HepG2 (cell line): ENCODE measurements around the gene MIR17HG. TPM values are rescaled to one million over a fixed set of nuclear protein-coding genes. Genes with fewer than 3 reads are reported as not detected.

Source experiments
- ESRRA ChIP-seq: sonication (generic); formaldehyde crosslinking; IDR thresholded peaks from 2 replicates; pipeline ENCODE4 v1.5.1; 2020; ENCODE audit warnings: mild to moderate bottlenecking, low read depth, missing genetic modification reagents
- NFIB ChIP-seq: sonication (generic); formaldehyde crosslinking; IDR thresholded peaks from 2 replicates; pipeline ENCODE4 v1.9.0; 2021; ENCODE audit warnings: missing genetic modification reagents, mild to moderate bottlenecking, borderline replicate concordance
- PPARG ChIP-seq: conservative IDR thresholded peaks from 2 replicates; pipeline ENCODE4 v1.6.1; 2016; ENCODE audit warnings: missing biosample characterization, missing genetic modification reagents
- RXRB ChIP-seq: IDR thresholded peaks from 2 replicates; pipeline ENCODE4 v1.6.1; 2016; ENCODE audit warnings: borderline replicate concordance, missing genetic modification reagents, missing compliant biosample characterization
- ZNF17 ChIP-seq: sonication (generic); formaldehyde crosslinking; IDR thresholded peaks from 2 replicates; pipeline ENCODE4 v1.5.0; 2020; ENCODE audit warnings: mild to moderate bottlenecking, missing genetic modification reagents
- ZNF598 ChIP-seq: sonication (generic); formaldehyde crosslinking; IDR thresholded peaks from 2 replicates; pipeline ENCODE4 v1.5.1; 2020; ENCODE audit warnings: mild to moderate bottlenecking, missing genetic modification reagents, borderline replicate concordance
- ZNF652 ChIP-seq: IDR thresholded peaks from 2 replicates; pipeline ENCODE4 v1.6.1; 2016; ENCODE audit warnings: low read depth, borderline replicate concordance
- ZNF703 ChIP-seq: sonication (generic); formaldehyde crosslinking; IDR thresholded peaks from 2 replicates; pipeline ENCODE4 v1.5.1; 2020; ENCODE audit warnings: missing genetic modification reagents, mild to moderate bottlenecking, moderate library complexity, borderline replicate concordance
- polyA plus RNA-seq, 8 experiments: library from polyadenylated mRNA; depleted of rRNA in 3 of 8; stranded (reverse) in 7 of 8; unstranded in 1 of 8; fragments of >200 nt; fragmentation: Illumina TruSeq in 4 of 8; extraction: Trizol in 4 of 8; gene quantifications; 2 replicates each; pipeline versions ENCODE4 v1.2.1 to v1.2.3, GENCODE V29; 2011 to 2016; ENCODE audit warnings: low read depth in 4 of 8, missing spikeins in 1 of 8, mixed read lengths in 1 of 8; ENCODE audit not compliant: insufficient read depth in 1 of 8
- total RNA-seq, 5 experiments: library from RNA; depleted of rRNA; stranded (reverse); fragments of >200 nt; fragmentation: Illumina TruSeq; extraction: Trizol; gene quantifications; 2 replicates each; pipeline ENCODE4 v1.2.3, GENCODE V29; 2016; ENCODE audit warnings: low read depth in 1 of 5
- TF ChIP-seq, protein P1 (sequence below): sonication (generic); formaldehyde crosslinking; IDR thresholded peaks from 2 replicates; pipeline ENCODE4 v1.4.0; 2020; ENCODE audit warnings: missing genetic modification reagents
- TF ChIP-seq, protein P2 (sequence below): sonication (generic); formaldehyde crosslinking; IDR thresholded peaks from 2 replicates; pipeline ENCODE4 v1.8.0; 2022; ENCODE audit warnings: mild to moderate bottlenecking, missing genetic modification reagents, moderate library complexity
- TF ChIP-seq, protein P3 (sequence below): sonication (generic); formaldehyde crosslinking; IDR thresholded peaks from 2 replicates; pipeline ENCODE4 v1.4.0; 2020; ENCODE audit warnings: mild to moderate bottlenecking, low read depth, missing genetic modification reagents
- TF ChIP-seq, protein P4 (sequence below): sonication (generic); formaldehyde crosslinking; IDR thresholded peaks from one replicate; pipeline ENCODE4 v1.5.1; 2020; ENCODE audit warnings: mild to moderate bottlenecking, missing genetic modification reagents; ENCODE audit errors: not compliant biosample characterization
- TF ChIP-seq, protein P5 (sequence below): sonication (generic); formaldehyde crosslinking; IDR thresholded peaks from 2 replicates; pipeline ENCODE4 v1.4.0; 2020; ENCODE audit warnings: missing genetic modification reagents

MIR17HG gene
- total and polyA plus RNA-seq, 2 of the 13 experiments (the other 11 are each of a cell fraction or from before 2014, with no cell fraction given) = 2.5 to 12.3 TPM

DNA sequence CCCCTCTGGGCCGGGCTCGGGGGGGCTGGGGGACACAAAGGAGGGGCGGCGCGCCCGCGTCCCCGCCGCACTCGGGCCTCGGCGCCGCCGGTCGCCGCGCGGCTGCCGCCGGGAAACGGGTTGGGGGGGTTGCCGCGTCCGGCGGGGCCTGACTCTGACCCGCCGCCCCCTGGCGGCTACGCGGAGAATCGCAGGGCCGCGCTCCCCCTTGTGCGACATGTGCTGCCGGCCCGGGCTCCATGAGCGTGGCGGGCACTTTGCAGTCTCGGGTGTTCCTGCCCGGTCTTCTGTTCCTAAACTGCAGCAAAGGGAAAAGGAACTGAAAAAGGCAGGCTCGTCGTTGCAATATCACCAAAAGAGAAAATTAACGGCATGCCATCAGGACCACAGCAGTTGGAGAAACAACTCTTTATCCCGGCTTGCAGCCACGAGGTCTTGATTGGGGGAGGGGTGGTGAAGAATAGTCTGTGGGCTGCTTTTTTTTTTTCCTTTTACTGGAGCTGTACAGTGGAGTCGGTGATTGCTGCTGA lies 1.5 kb downstream of the MIR17HG start (continued):
- TF ChIP-seq, protein P1, sequence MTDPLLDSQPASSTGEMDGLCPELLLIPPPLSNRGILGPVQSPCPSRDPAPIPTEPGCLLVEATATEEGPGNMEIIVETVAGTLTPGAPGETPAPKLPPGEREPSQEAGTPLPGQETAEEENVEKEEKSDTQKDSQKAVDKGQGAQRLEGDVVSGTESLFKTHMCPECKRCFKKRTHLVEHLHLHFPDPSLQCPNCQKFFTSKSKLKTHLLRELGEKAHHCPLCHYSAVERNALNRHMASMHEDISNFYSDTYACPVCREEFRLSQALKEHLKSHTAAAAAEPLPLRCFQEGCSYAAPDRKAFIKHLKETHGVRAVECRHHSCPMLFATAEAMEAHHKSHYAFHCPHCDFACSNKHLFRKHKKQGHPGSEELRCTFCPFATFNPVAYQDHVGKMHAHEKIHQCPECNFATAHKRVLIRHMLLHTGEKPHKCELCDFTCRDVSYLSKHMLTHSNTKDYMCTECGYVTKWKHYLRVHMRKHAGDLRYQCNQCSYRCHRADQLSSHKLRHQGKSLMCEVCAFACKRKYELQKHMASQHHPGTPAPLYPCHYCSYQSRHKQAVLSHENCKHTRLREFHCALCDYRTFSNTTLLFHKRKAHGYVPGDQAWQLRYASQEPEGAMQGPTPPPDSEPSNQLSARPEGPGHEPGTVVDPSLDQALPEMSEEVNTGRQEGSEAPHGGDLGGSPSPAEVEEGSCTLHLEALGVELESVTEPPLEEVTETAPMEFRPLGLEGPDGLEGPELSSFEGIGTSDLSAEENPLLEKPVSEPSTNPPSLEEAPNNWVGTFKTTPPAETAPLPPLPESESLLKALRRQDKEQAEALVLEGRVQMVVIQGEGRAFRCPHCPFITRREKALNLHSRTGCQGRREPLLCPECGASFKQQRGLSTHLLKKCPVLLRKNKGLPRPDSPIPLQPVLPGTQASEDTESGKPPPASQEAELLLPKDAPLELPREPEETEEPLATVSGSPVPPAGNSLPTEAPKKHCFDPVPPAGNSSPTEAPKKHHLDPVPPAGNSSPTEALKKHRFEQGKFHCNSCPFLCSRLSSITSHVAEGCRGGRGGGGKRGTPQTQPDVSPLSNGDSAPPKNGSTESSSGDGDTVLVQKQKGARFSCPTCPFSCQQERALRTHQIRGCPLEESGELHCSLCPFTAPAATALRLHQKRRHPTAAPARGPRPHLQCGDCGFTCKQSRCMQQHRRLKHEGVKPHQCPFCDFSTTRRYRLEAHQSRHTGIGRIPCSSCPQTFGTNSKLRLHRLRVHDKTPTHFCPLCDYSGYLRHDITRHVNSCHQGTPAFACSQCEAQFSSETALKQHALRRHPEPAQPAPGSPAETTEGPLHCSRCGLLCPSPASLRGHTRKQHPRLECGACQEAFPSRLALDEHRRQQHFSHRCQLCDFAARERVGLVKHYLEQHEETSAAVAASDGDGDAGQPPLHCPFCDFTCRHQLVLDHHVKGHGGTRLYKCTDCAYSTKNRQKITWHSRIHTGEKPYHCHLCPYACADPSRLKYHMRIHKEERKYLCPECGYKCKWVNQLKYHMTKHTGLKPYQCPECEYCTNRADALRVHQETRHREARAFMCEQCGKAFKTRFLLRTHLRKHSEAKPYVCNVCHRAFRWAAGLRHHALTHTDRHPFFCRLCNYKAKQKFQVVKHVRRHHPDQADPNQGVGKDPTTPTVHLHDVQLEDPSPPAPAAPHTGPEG (CRISPR knock-in tag) = no peak; the same call in 1 of the 2 replicates
- TF ChIP-seq RXRB (CRISPR knock-in tag) = no peak
- TF ChIP-seq, protein P2, sequence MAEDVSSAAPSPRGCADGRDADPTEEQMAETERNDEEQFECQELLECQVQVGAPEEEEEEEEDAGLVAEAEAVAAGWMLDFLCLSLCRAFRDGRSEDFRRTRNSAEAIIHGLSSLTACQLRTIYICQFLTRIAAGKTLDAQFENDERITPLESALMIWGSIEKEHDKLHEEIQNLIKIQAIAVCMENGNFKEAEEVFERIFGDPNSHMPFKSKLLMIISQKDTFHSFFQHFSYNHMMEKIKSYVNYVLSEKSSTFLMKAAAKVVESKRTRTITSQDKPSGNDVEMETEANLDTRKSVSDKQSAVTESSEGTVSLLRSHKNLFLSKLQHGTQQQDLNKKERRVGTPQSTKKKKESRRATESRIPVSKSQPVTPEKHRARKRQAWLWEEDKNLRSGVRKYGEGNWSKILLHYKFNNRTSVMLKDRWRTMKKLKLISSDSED = no peak
- no peak for TF ChIP-seq PPARG (CRISPR knock-in tag)
- TF ChIP-seq NFIB (CRISPR knock-in tag) = no peak
- TF ChIP-seq, protein P3, sequence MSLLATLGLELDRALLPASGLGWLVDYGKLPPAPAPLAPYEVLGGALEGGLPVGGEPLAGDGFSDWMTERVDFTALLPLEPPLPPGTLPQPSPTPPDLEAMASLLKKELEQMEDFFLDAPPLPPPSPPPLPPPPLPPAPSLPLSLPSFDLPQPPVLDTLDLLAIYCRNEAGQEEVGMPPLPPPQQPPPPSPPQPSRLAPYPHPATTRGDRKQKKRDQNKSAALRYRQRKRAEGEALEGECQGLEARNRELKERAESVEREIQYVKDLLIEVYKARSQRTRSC = no peak
- TF ChIP-seq ESRRA (CRISPR knock-in tag) = no peak
- no peak for TF ChIP-seq ZNF652 (CRISPR knock-in tag)
- TF ChIP-seq, protein P4, sequence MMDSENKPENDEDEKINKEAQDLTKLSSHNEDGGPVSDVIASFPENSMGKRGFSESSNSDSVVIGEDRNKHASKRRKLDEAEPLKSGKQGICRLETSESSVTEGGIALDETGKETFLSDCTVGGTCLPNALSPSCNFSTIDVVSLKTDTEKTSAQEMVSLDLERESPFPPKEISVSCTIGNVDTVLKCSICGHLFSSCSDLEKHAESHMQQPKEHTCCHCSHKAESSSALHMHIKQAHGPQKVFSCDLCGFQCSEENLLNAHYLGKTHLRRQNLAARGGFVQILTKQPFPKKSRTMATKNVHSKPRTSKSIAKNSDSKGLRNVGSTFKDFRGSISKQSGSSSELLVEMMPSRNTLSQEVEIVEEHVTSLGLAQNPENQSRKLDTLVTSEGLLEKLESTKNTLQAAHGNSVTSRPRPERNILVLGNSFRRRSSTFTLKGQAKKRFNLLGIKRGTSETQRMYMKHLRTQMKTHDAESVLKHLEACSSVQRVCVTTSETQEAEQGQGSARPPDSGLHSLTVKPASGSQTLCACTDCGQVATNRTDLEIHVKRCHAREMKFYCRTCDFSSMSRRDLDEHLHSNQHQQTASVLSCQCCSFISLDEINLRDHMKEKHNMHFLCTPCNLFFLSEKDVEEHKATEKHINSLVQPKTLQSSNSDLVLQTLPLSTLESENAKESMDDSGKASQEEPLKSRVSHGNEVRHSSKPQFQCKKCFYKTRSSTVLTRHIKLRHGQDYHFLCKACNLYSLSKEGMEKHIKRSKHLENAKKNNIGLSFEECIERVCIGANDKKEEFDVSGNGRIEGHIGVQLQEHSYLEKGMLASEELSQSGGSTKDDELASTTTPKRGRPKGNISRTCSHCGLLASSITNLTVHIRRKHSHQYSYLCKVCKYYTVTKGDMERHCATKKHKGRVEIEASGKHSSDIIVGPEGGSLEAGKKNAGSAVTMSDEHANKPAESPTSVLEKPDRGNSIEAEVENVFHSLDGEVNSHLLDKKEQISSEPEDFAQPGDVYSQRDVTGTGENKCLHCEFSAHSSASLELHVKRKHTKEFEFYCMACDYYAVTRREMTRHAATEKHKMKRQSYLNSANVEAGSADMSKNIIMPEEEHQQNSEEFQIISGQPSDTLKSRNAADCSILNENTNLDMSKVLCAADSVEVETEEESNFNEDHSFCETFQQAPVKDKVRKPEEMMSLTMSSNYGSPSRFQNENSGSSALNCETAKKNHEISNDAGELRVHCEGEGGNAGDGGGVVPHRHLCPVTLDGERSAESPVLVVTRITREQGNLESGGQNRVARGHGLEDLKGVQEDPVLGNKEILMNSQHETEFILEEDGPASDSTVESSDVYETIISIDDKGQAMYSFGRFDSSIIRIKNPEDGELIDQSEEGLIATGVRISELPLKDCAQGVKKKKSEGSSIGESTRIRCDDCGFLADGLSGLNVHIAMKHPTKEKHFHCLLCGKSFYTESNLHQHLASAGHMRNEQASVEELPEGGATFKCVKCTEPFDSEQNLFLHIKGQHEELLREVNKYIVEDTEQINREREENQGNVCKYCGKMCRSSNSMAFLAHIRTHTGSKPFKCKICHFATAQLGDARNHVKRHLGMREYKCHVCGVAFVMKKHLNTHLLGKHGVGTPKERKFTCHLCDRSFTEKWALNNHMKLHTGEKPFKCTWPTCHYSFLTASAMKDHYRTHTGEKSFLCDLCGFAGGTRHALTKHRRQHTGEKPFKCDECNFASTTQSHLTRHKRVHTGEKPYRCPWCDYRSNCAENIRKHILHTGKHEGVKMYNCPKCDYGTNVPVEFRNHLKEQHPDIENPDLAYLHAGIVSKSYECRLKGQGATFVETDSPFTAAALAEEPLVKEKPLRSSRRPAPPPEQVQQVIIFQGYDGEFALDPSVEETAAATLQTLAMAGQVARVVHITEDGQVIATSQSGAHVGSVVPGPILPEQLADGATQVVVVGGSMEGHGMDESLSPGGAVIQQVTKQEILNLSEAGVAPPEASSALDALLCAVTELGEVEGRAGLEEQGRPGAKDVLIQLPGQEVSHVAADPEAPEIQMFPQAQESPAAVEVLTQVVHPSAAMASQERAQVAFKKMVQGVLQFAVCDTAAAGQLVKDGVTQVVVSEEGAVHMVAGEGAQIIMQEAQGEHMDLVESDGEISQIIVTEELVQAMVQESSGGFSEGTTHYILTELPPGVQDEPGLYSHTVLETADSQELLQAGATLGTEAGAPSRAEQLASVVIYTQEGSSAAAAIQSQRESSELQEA (CRISPR knock-in tag) = no peak
- no peak for TF ChIP-seq ZNF703 (CRISPR knock-in tag)
- no peak for TF ChIP-seq ZNF17 (CRISPR knock-in tag)
- no peak for TF ChIP-seq ZNF598 (CRISPR knock-in tag)
- TF ChIP-seq, protein P5, sequence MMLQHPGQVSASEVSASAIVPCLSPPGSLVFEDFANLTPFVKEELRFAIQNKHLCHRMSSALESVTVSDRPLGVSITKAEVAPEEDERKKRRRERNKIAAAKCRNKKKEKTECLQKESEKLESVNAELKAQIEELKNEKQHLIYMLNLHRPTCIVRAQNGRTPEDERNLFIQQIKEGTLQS (CRISPR knock-in tag) = no peak
